ENCODE results near the gene SYNGAP1.
A peak's percentile ranks its signal among the peaks of the same experiment; 100 is the strongest.

SYNGAP1 gene

DNA sequence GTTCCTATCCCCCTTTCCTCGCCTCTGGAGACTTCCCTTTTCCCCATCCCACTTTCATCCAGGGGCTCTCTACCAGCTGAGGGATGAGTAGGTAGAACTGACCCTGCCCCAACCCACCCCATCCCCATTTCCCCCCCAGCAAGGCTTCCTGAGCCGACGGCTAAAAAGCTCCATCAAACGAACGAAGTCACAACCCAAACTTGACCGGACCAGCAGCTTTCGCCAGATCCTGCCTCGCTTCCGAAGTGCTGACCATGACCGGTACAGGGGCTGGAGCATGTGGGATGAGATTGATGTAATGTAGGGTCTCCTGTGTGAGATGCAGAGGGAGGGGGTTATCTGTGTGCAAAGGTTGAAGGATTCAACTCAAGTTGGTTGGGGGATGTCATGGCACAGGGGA lies 12.7 kb downstream of the SYNGAP1 start:
- Histone ChIP-seq H3K9me3 (ENCODE audit: control insufficient read depth, insufficient read depth, low read length) (no peaks in the 10 kb centered on the region), H3K4me1 (ENCODE audit: insufficient read depth, low read length) (peaks cover 44% of the 10 kb centered on the region), H3K9ac (ENCODE audit: low read depth, low read length) (peak overlapping the region; percentile 63), H3K36me3 (ENCODE audit: insufficient read depth, low read length) (peaks cover 20% of the 10 kb centered on the region)

DNA sequence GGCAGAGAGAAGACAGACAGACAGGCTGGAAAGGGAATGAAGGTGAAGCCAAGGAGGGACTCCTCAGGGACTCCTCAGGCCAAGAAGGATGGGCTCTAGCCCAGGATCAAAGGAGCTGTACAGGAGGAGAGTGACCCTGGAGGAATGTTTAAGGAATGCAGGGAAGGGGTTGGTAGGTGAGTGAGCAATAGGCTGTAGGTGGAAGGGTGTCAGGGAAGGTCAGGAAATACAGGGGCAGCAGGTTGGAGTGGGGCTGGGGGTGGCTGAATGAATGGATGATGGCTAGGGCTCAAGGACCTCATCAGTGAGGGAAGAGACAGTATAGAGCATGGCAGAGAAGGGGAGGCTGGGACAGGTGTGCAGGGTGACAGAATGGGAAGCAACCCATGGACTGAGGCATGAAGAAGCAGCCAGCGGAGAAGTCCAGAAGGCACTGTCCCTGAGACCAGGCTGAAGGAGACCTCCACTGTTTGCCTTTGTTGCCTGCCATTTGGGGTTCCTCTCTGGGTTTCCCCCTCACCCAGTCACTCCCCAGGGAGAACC lies 13.2 kb downstream of the SYNGAP1 start:
- peak overlapping the region; percentile 63; the same call in 1 of the 2 replicates for H3K9ac ChIP-seq (ENCODE audit: low read depth, low read length)
- H3K4me1 ChIP-seq (ENCODE audit: insufficient read depth, low read length), result peaks cover 44% of the 10 kb centered on the region

DNA sequence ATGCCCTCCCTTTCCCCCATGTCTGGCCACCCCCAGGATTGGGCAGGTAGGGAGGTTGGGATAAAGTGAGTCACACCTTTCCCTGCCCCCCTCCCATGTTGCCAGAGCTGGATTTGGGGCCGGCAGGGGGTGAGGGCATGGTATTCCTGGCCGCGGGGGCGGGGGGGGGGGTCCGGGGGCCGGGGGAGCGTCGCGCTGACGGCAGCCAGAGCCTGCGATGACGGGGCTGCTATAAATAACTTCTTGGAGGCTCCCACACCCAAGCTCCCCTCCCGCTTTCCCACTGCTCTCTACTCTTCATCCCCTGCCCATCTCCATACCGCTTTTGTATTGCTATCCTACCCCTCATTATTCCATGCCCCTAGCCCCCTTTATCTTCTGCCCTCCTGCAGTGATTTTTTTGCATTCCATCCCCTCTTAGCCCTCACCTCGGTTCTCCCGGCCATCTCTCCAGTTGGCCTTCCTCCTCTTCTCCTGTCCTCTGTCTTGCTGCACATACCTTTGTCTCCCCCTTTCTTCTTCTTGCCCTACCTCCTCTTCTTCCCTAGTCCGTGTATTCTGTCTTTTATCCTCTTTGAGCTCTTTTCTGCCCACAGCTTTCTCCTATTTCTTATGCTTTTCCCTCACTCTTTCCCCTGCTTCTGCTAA lies 13.8 kb downstream of the SYNGAP1 start:
- Histone ChIP-seq H3K4me1 (ENCODE audit: insufficient read depth, low read length) (peaks cover 39% of the 10 kb centered on the region), H3K9me3 (ENCODE audit: control insufficient read depth, insufficient read depth, low read length) (no peaks in the 10 kb centered on the region), H3K9ac (ENCODE audit: low read depth, low read length) (peak overlapping the region; percentile 63; the same call in 1 of the 2 replicates), H3K36me3 (ENCODE audit: insufficient read depth, low read length) (peaks cover 28% of the 10 kb centered on the region)

More for the DNA sequence above, 13.2 kb downstream of the SYNGAP1 start:
- H3K9me3 ChIP-seq (ENCODE audit: control insufficient read depth, insufficient read depth, low read length), result no peaks in the 10 kb centered on the region
- H3K36me3 ChIP-seq (ENCODE audit: insufficient read depth, low read length), result peaks cover 22% of the 10 kb centered on the region

DNA sequence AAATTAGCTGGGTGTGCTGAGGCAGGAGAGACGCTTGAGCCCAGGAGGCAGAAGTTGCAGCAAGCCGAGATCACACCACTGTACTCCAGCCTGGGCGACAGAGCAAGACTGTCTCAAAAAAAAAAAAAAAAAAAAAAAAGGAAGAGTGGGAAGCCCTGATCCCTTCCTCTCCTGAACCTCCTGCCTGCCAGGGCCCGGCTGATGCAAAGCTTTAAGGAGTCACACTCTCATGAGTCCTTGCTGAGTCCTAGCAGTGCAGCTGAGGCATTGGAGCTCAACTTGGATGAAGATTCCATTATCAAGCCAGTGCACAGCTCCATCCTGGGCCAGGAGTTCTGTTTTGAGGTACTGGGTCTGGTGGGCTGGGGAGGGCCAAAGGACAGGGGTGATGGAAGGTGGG lies 15.1 kb downstream of the SYNGAP1 start:
- Histone ChIP-seq H3K4me1 (ENCODE audit: insufficient read depth, low read length) (peaks cover 30% of the 10 kb centered on the region), H3K9me3 (ENCODE audit: control insufficient read depth, insufficient read depth, low read length) (no peaks in the 10 kb centered on the region), H3K36me3 (ENCODE audit: insufficient read depth, low read length) (peaks cover 36% of the 10 kb centered on the region), H3K9ac (ENCODE audit: low read depth, low read length) (no peak overlapping the region)

- Histone ChIP-seq H3K9me3 (ENCODE audit: control insufficient read depth, insufficient read depth, low read length) (no peaks in the 10 kb centered on the region), H3K36me3 (ENCODE audit: insufficient read depth, low read length) (peaks cover 38% of the 10 kb centered on the region), H3K9ac (ENCODE audit: low read depth, low read length) (no peak overlapping the region), H3K4me1 (ENCODE audit: insufficient read depth, low read length) (peaks cover 16% of the 10 kb centered on the region)
Observed at GRCh38 chr6:33437666-33438065, 17.8 kb downstream of the SYNGAP1 start.

GRCh38 chr6:33438978-33439594 lies 19.2 kb downstream of the SYNGAP1 start:
- H3K4me1 ChIP-seq (ENCODE audit: insufficient read depth, low read length), result peaks cover 5% of the 10 kb centered on the region; the same call in 1 of the 2 replicates
- H3K9me3 ChIP-seq (ENCODE audit: control insufficient read depth, insufficient read depth, low read length), result no peaks in the 10 kb centered on the region
- H3K36me3 ChIP-seq (ENCODE audit: insufficient read depth, low read length), result peaks cover 38% of the 10 kb centered on the region
- H3K9ac ChIP-seq (ENCODE audit: low read depth, low read length), result no peak overlapping the region

GRCh38 chr6:33439956-33440648 lies 20.2 kb downstream of the SYNGAP1 start:
- Histone ChIP-seq H3K9ac (ENCODE audit: low read depth, low read length) (no peak overlapping the region), H3K9me3 (ENCODE audit: control insufficient read depth, insufficient read depth, low read length) (no peaks in the 10 kb centered on the region), H3K36me3 (ENCODE audit: insufficient read depth, low read length) (peaks cover 45% of the 10 kb centered on the region), H3K4me1 (ENCODE audit: insufficient read depth, low read length) (no peaks in the 10 kb centered on the region)

DNA sequence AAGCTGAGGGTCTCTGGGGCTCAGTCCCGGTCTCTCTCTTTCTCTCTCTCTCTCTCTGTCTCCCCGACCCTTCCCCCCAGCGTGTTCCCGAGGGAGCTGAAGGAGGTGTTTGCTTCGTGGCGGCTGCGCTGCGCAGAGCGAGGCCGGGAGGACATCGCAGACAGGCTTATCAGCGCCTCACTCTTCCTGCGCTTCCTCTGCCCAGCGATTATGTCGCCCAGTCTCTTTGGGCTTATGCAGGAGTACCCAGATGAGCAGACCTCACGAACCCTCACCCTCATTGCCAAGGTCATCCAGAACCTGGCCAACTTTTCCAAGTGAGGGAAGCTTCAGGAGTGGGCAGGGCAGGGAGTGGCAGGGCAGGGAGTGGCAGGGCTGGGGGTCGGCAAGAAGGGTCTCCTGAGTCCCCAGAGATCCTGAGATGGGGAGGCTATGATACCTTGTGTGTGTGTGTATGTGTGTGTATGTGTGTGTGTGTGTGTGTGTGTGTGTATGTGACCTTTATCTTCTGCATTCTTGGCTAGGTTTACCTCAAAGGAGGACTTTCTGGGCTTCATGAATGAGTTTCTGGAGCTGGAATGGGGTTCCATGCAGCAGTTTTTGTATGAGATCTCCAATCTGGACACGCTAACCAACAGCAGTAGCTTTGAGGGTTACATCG lies 20.9 kb downstream of the SYNGAP1 start:
- Histone ChIP-seq H3K36me3 (ENCODE audit: insufficient read depth, low read length) (peaks cover 40% of the 10 kb centered on the region), H3K4me1 (ENCODE audit: insufficient read depth, low read length) (no peaks in the 10 kb centered on the region), H3K9ac (ENCODE audit: low read depth, low read length) (no peak overlapping the region), H3K9me3 (ENCODE audit: control insufficient read depth, insufficient read depth, low read length) (no peaks in the 10 kb centered on the region)

DNA sequence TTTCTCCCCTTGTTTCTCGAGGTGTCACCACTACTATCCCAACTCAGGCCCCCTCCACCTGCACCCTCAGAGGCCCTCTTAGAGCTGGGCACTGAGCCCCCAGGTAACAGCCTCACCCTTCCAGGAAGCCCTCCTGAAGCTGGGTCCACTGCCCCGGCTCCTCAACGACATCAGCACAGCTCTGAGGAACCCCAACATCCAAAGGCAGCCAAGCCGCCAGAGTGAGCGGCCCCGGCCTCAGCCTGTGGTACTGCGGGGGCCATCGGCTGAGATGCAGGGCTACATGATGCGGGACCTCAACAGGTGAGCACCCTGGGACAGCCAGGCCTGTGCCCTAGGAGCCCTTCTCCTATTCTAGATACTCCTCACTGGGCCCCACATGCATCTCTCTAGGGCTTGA lies 21.6 kb downstream of the SYNGAP1 start:
- H3K9me3 ChIP-seq (ENCODE audit: control insufficient read depth, insufficient read depth, low read length), result no peaks in the 10 kb centered on the region
- no peaks in the 10 kb centered on the region for H3K4me1 ChIP-seq (ENCODE audit: insufficient read depth, low read length)
- peaks cover 35% of the 10 kb centered on the region for H3K36me3 ChIP-seq (ENCODE audit: insufficient read depth, low read length)
- no peak overlapping the region for H3K9ac ChIP-seq (ENCODE audit: low read depth, low read length)

DNA sequence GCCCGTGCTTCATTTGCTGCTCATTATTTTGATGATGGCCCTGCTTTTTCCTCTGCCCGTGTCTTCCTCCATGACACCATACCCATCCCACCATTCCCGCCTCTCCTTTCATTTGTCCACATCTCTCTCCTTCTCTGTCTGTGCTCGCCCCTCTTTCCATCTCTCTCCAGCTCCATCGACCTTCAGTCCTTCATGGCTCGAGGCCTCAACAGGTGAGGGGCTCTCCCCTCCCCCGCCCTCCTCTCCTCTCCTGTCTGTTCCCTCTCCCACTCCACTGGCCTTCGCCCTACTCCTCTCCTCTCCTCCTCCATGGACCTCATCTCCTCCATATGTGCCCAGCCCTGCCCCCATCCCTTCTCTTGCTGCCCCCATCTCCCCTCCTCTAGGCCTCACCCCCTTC lies 22.4 kb downstream of the SYNGAP1 start:
- Histone ChIP-seq H3K36me3 (ENCODE audit: insufficient read depth, low read length) (peaks cover 32% of the 10 kb centered on the region), H3K9me3 (ENCODE audit: control insufficient read depth, insufficient read depth, low read length) (no peaks in the 10 kb centered on the region), H3K4me1 (ENCODE audit: insufficient read depth, low read length) (no peaks in the 10 kb centered on the region), H3K9ac (ENCODE audit: low read depth, low read length) (no peak overlapping the region)

DNA sequence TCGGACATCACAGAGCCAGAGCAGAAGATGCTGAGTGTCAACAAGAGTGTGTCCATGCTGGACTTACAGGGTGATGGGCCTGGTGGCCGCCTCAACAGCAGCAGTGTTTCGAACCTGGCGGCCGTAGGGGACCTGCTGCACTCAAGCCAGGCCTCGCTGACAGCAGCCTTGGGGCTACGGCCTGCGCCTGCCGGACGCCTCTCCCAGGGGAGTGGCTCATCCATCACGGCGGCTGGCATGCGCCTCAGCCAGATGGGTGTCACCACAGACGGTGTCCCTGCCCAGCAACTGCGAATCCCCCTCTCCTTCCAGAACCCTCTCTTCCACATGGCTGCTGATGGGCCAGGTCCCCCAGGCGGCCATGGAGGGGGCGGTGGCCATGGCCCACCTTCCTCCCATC lies 23.2 kb downstream of the SYNGAP1 start:
- Histone ChIP-seq H3K4me1 (ENCODE audit: insufficient read depth, low read length) (no peaks in the 10 kb centered on the region), H3K9me3 (ENCODE audit: control insufficient read depth, insufficient read depth, low read length) (no peaks in the 10 kb centered on the region), H3K9ac (ENCODE audit: low read depth, low read length) (no peak overlapping the region), H3K36me3 (ENCODE audit: insufficient read depth, low read length) (peaks cover 36% of the 10 kb centered on the region)

DNA sequence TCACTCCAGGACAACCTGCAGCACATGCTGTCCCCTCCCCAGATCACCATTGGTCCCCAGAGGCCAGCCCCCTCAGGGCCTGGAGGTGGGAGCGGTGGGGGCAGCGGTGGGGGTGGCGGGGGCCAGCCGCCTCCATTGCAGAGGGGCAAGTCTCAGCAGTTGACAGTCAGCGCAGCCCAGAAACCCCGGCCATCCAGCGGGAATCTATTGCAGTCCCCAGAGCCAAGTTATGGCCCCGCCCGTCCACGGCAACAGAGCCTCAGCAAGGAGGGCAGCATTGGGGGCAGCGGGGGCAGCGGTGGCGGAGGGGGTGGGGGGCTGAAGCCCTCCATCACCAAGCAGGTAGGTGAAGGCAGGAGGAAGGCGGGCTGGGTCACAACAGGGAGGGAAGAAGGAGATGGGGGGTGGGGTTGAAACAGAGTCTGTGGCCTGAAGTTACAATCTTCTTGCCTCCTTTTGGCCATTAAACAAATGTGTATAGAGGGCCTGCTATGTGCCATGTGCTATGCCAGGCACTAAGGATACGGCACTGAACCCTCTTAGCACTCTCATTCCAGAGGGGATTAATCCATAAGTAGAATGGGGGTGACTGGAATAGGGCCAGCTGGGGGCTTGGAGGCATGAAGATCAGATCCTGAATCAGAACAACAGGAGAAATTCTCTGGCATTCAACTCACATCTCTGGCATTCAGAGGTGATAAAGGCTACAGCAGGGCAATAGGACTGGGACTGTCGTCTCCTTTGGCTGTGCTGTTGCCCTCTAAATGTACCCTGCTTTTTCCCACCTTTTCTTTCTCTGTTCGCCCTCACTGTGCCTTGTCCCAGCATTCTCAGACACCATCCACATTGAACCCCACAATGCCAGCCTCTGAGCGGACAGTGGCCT lies 24.0 kb downstream of the SYNGAP1 start:
- Histone ChIP-seq H3K9ac (ENCODE audit: low read depth, low read length) (no peak overlapping the region), H3K4me1 (ENCODE audit: insufficient read depth, low read length) (no peaks in the 10 kb centered on the region), H3K36me3 (ENCODE audit: insufficient read depth, low read length) (peaks cover 33% of the 10 kb centered on the region), H3K9me3 (ENCODE audit: control insufficient read depth, insufficient read depth, low read length) (no peaks in the 10 kb centered on the region)

DNA sequence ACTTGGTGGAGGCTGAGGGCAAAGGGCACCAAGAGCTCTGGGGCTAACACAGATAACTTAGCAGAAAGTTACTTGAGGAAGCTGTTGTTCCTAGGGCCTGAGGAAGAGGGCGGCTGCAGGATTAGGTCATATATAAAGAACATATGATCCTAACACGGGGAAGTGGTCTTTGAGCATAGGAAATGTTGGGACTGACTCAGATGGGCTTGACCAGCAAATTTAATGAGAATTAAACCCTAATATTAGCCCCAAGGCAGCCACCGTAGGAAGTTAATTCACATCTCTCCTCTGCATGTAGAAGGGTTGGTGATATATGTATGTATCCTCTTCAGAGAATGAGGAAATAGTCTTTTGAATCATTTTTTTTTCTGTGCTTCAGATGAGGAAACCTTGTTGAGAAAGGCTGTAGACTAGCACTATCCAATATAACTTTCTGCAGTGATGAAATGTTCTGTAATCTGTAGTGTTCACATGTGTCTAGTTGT lies 25.3 kb downstream of the SYNGAP1 start:
- Histone ChIP-seq H3K9me3 (ENCODE audit: control insufficient read depth, insufficient read depth, low read length) (no peaks in the 10 kb centered on the region), H3K36me3 (ENCODE audit: insufficient read depth, low read length) (peaks cover 35% of the 10 kb centered on the region), H3K4me1 (ENCODE audit: insufficient read depth, low read length) (no peaks in the 10 kb centered on the region), H3K9ac (ENCODE audit: low read depth, low read length) (no peak overlapping the region)
